Fibroblast of villous mesenchyme (primary cell): ENCODE results near the gene ADSS1. TPM values are rescaled to one million over a fixed set of nuclear protein-coding genes. Genes with fewer than 3 reads are reported as not detected.

Experiments
- DNase-seq: peaks from one replicate; pipeline ENCODE4 v3.0.0-alpha.2; 2010; ENCODE audit warnings: low read depth
- H3K4me3 ChIP-seq: 2 replicates; pipeline ENCODE4 v1.5.1; 2011; ENCODE audit warnings: low read depth, mild to moderate bottlenecking, low read length
- CTCF ChIP-seq: IDR thresholded peaks from 2 replicates; pipeline ENCODE4 v1.5.1; 2012; ENCODE audit warnings: low read depth, mild to moderate bottlenecking, low read length; ENCODE audit not compliant: insufficient read depth
- total RNA-seq: library from RNA; depleted of rRNA; stranded (reverse); fragments of >200 nt; gene quantifications from 2 replicates; pipeline ENCODE4 v1.2.3, GENCODE V29; 2012

The ADSS1 gene
- total RNA-seq, 1 donor = 4.3 TPM

- no peak for DNase-seq
- H3K4me3 ChIP-seq = no peak overlapping the region
- TF ChIP-seq CTCF = no peak
These were observed 6.9 kb upstream of the ADSS1 start for GRCh38 chr14:104717137-104717536.

- no peak for TF ChIP-seq CTCF
- DNase-seq = no peak
- H3K4me3 ChIP-seq = no peak overlapping the region
These were observed 6.4 kb upstream of the ADSS1 start for GRCh38 chr14:104717646-104718045.

- H3K4me3 ChIP-seq = no peak overlapping the region
- TF ChIP-seq CTCF = no peak
- DNase-seq = no peak
These were observed 5.9 kb upstream of the ADSS1 start for GRCh38 chr14:104718147-104718546.

DNA sequence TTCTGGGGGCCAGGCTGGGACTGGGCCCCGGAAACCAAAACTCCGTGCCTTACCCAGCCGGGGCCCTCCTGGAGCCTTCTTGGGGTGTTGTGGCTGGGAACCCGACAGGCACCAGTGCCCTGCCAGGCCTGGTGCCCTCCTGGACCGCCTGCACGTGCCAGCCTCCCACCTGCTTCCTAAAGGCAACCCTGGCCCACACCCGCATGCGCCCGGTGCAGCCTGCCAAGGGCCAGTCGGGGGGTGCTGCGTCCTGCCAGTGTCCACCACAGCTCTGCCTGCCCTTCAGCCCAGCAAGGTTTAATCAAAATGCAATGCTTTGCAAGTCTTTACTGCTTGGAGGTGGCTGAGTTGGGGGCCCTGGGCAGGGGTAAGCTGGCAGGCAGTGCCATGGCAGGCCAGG lies 5.2 kb upstream of the ADSS1 start:
- DNase-seq = no peak
- TF ChIP-seq CTCF = no peak
- H3K4me3 ChIP-seq = no peak overlapping the region

DNA sequence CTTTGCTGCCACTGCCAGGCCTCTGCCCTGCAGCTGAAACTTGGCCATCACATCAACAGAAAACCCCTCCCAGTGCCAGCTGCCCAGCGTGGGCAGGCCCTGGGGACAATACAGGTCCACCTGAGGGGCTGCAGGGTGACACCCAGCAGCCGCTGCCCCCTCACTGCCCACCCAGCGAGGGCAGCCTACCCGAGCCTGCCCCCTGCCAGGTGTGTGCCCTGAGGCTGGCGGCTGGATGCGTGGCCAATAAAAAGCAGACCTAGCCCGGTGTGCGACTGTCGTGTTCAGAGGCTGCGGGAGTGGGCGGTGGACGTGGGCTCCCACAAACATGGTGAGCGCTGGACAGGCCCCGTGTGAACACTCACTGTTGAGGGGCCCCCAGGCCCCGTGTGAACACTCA lies 4.7 kb upstream of the ADSS1 start:
- H3K4me3 ChIP-seq = no peak overlapping the region
- TF ChIP-seq CTCF = no peak
- no peak for DNase-seq

DNA sequence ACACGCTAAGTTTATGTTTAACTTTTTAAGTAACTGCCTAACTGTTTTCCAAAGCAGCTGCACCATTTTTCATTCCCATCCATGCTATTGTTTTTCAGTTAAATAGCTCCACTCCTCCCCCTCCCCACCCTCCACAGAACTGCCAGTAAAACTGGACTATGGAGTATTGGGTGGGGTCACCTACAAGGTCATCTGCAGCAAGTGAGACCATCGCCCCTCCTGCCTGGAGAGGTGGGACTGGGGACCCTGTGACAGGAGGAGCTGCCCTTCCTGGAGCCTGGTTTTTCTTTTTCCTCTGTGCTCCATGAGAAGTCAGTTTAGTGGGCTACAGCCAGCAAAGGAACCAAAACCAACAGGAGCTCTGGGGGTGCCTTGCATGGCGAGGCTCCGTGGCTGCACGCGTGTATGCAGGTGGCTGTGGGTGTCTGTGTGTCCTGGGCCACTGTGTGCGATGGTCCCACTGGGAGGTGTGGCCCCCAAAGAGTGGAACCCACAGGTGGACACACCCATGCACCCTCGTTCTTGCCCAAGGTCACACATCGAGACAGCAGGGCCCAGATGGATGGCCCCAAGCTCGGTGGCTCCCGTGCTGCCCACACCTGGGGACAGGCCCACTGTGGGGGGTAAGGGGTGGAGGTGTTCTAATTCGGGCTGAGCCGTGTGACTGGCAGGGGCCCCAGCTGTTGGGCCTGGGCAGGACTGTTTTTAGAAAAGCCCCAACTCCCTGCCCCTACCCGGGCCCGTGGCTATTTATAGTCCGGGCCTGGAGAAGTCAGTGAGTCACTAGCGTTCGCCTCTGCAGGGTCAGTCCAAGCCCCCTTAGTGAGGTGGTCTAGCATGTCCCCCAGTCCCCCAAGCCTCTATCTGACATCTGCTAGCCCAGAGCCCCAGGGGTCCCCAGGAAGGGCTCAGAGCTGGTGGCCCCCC lies 2.3 kb upstream of the ADSS1 start:
- no peak for DNase-seq
- TF ChIP-seq CTCF = no peak

More for the DNA sequence above, 2.3 kb upstream of the ADSS1 start:
- no peak overlapping the region for H3K4me3 ChIP-seq
